Neural cell (in vitro differentiated cells): ENCODE results near the gene ADAMTS15. TPM values are rescaled to one million over a fixed set of nuclear protein-coding genes. Genes with fewer than 3 reads are reported as not detected.

ENCODE experiments used
- H2AFZ ChIP-seq: fragments of 200-600, 300-800 bp; sonication (generic), shearing (Covaris generic); 2 replicates; pipeline ENCODE4 v1.6.0; 2014; ENCODE audit warnings: low read depth, mild to moderate bottlenecking, antibody characterized with exemption, low read length, moderate library complexity
- H3F3A ChIP-seq: fragments of 200-600 bp; shearing (Covaris generic); 2 replicates; pipeline ENCODE4 v1.6.1; 2016; ENCODE audit warnings: mild to moderate bottlenecking, moderate library complexity, mixed read lengths, antibody characterized with exemption, low read length; ENCODE audit not compliant: insufficient read depth, poor library complexity, severe bottlenecking
- H3K27ac ChIP-seq: fragments of 200-600, 300-800 bp; sonication (generic), shearing (Covaris generic); 2 replicates; pipeline ENCODE4 v1.5.1; 2014; ENCODE audit warnings: mild to moderate bottlenecking, low read length, moderate library complexity
- H3K27me3 ChIP-seq: fragments of 300-800, 200-600 bp; sonication (generic), shearing (Covaris generic); 2 replicates; pipeline ENCODE4 v1.6.0; 2014; ENCODE audit warnings: mild to moderate bottlenecking, low read depth, low read length, moderate library complexity; ENCODE audit not compliant: insufficient read depth
- H3K36me3 ChIP-seq: fragments of 300-800, 200-600 bp; sonication (generic), shearing (Covaris generic); 2 replicates; pipeline ENCODE4 v1.5.1; 2014; ENCODE audit warnings: mild to moderate bottlenecking, antibody characterized with exemption, low read length, moderate library complexity; ENCODE audit not compliant: insufficient read depth
- H3K4me2 ChIP-seq: fragments of 300-800, 200-600 bp; sonication (generic), shearing (Covaris generic); 2 replicates; pipeline ENCODE4 v1.6.0; 2014; ENCODE audit warnings: mild to moderate bottlenecking, low read length
- H3K4me3 ChIP-seq: fragments of 300-800, 200-600 bp; sonication (generic), shearing (Covaris generic); 2 replicates; pipeline ENCODE4 v1.5.1; 2014; ENCODE audit warnings: mild to moderate bottlenecking, low read length, moderate library complexity
- H3K79me2 ChIP-seq: fragments of 200-600 bp; shearing (Covaris generic); replicated peaks from 2 replicates; pipeline ENCODE4 v1.6.0; 2014; ENCODE audit warnings: mild to moderate bottlenecking, low read length, moderate library complexity; ENCODE audit not compliant: insufficient read depth
- H3K9ac ChIP-seq: fragments of 300-800, 200-600 bp; sonication (generic), shearing (Covaris generic); 2 replicates; pipeline ENCODE4 v1.6.1; 2016; ENCODE audit warnings: mild to moderate bottlenecking, low read length, mixed read lengths
- H3K9me2 ChIP-seq: fragments of 200-600 bp; shearing (Covaris generic); 2 replicates; pipeline ENCODE4 v1.6.1; 2016; ENCODE audit warnings: mild to moderate bottlenecking, low read length, mixed read lengths; ENCODE audit not compliant: insufficient read depth
- H3K9me3 ChIP-seq: fragments of 200-600, 300-800 bp; sonication (generic), shearing (Covaris generic); 2 replicates; pipeline ENCODE4 v1.6.1; 2016; ENCODE audit warnings: mild to moderate bottlenecking, mixed run types, low read length, moderate library complexity, mixed read lengths
- H4K20me1 ChIP-seq: fragments of 200-600 bp; shearing (Covaris generic); 2 replicates; pipeline ENCODE4 v1.6.1; 2016; ENCODE audit warnings: mild to moderate bottlenecking, mixed run types; ENCODE audit not compliant: insufficient read depth
- EP300 ChIP-seq: fragments of 450-650 bp; conservative IDR thresholded peaks from 2 replicates; pipeline ENCODE4 v1.6.1; 2014; ENCODE audit warnings: antibody characterized with exemption, mild to moderate bottlenecking, moderate library complexity; ENCODE audit not compliant: poor library complexity, severe bottlenecking
- EZH2 ChIP-seq: fragments of 200-600, 300-800 bp; shearing (Covaris generic), sonication (generic); IDR thresholded peaks from 2 replicates; pipeline ENCODE4 v1.6.1; 2014; ENCODE audit warnings: antibody characterized with exemption, low read length, borderline replicate concordance, mild to moderate bottlenecking; ENCODE audit not compliant: insufficient read depth, poor library complexity, severe bottlenecking
- MXI1 ChIP-seq: fragments of 450-650 bp; conservative IDR thresholded peaks from 2 replicates; pipeline ENCODE4 v1.6.1; 2014; ENCODE audit warnings: antibody characterized with exemption, mild to moderate bottlenecking; ENCODE audit not compliant: poor library complexity, severe bottlenecking
- POLR2AphosphoS5 ChIP-seq: IDR thresholded peaks from 2 replicates; pipeline ENCODE4 v1.6.1; 2012
- RAD21 ChIP-seq: fragments of 450-650 bp; conservative IDR thresholded peaks from 2 replicates; pipeline ENCODE4 v1.6.1; 2014; ENCODE audit warnings: antibody characterized with exemption, mild to moderate bottlenecking, moderate library complexity
- SMC3 ChIP-seq: fragments of 450-650 bp; conservative IDR thresholded peaks from 2 replicates; pipeline ENCODE4 v1.6.1; 2014; ENCODE audit warnings: antibody characterized with exemption, mild to moderate bottlenecking, moderate library complexity; ENCODE audit not compliant: poor library complexity
- TAF1 ChIP-seq: IDR thresholded peaks from 2 replicates; pipeline ENCODE4 v1.6.1; 2012; ENCODE audit warnings: low read depth
- polyA plus RNA-seq: library from polyadenylated mRNA; depleted of rRNA; stranded (reverse); fragments of >200 nt; gene quantifications from 2 replicates; pipeline ENCODE4 v1.2.3, GENCODE V29; 2014
- TF ChIP-seq, protein P1 (sequence below): IDR thresholded peaks from 2 replicates; pipeline ENCODE4 v1.6.1; 2012; ENCODE audit warnings: borderline replicate concordance
- TF ChIP-seq, protein P2 (sequence below): fragments of 450-650 bp; IDR thresholded peaks from 2 replicates; pipeline ENCODE4 v1.5.1; 2014; ENCODE audit warnings: antibody characterized with exemption, mild to moderate bottlenecking, moderate library complexity; ENCODE audit not compliant: poor library complexity, severe bottlenecking

The ADAMTS15 gene
- polyA plus RNA-seq, 1 donor from 2014 or later: 1.1 TPM

DNA sequence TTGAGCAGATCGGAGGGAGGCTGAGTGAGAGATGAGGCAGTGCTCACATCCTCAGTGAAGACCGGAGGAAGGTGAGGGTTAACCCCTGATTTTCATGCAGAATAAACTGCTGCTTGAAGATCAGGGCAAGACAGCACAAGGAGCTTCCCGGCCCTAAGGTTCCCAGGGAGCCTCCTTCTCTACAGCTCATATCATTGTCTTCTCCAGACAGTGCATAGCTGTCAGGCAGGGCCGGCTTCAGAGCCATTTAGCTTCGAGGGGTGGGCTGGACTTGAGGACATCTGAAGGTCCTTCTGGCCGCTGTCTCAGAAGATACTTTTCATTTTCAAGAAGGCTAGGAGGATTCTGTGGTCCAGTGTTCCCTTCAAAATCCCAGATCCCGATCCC is 27.3 kb upstream of the ADAMTS15 start:
- Histone ChIP-seq H3K79me2 (no peaks in the 10 kb centered on the region), H3K27ac (no peak overlapping the region), H3F3A (no peaks in the 10 kb centered on the region), H3K36me3 (no peaks in the 10 kb centered on the region), H3K9me3 (no peaks in the 10 kb centered on the region), H3K9me2 (no peaks in the 10 kb centered on the region), H4K20me1 (no peaks in the 10 kb centered on the region), H3K4me2 (no peak overlapping the region), H2AFZ (no peak overlapping the region), H3K4me3 (no peak overlapping the region), H3K27me3 (peaks cover 5% of the 10 kb centered on the region), H3K9ac (no peak overlapping the region)
- TF ChIP-seq EP300: no peak
- TF ChIP-seq POLR2AphosphoS5: no peak
- TF ChIP-seq, protein P1, sequence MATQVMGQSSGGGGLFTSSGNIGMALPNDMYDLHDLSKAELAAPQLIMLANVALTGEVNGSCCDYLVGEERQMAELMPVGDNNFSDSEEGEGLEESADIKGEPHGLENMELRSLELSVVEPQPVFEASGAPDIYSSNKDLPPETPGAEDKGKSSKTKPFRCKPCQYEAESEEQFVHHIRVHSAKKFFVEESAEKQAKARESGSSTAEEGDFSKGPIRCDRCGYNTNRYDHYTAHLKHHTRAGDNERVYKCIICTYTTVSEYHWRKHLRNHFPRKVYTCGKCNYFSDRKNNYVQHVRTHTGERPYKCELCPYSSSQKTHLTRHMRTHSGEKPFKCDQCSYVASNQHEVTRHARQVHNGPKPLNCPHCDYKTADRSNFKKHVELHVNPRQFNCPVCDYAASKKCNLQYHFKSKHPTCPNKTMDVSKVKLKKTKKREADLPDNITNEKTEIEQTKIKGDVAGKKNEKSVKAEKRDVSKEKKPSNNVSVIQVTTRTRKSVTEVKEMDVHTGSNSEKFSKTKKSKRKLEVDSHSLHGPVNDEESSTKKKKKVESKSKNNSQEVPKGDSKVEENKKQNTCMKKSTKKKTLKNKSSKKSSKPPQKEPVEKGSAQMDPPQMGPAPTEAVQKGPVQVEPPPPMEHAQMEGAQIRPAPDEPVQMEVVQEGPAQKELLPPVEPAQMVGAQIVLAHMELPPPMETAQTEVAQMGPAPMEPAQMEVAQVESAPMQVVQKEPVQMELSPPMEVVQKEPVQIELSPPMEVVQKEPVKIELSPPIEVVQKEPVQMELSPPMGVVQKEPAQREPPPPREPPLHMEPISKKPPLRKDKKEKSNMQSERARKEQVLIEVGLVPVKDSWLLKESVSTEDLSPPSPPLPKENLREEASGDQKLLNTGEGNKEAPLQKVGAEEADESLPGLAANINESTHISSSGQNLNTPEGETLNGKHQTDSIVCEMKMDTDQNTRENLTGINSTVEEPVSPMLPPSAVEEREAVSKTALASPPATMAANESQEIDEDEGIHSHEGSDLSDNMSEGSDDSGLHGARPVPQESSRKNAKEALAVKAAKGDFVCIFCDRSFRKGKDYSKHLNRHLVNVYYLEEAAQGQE: no peak
- TF ChIP-seq MXI1: no peak
- TF ChIP-seq RAD21: no peak
- TF ChIP-seq TAF1: no peak
- TF ChIP-seq SMC3: no peak
- TF ChIP-seq, protein P2, sequence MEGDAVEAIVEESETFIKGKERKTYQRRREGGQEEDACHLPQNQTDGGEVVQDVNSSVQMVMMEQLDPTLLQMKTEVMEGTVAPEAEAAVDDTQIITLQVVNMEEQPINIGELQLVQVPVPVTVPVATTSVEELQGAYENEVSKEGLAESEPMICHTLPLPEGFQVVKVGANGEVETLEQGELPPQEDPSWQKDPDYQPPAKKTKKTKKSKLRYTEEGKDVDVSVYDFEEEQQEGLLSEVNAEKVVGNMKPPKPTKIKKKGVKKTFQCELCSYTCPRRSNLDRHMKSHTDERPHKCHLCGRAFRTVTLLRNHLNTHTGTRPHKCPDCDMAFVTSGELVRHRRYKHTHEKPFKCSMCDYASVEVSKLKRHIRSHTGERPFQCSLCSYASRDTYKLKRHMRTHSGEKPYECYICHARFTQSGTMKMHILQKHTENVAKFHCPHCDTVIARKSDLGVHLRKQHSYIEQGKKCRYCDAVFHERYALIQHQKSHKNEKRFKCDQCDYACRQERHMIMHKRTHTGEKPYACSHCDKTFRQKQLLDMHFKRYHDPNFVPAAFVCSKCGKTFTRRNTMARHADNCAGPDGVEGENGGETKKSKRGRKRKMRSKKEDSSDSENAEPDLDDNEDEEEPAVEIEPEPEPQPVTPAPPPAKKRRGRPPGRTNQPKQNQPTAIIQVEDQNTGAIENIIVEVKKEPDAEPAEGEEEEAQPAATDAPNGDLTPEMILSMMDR: no peak
- no peak for TF ChIP-seq EZH2

DNA sequence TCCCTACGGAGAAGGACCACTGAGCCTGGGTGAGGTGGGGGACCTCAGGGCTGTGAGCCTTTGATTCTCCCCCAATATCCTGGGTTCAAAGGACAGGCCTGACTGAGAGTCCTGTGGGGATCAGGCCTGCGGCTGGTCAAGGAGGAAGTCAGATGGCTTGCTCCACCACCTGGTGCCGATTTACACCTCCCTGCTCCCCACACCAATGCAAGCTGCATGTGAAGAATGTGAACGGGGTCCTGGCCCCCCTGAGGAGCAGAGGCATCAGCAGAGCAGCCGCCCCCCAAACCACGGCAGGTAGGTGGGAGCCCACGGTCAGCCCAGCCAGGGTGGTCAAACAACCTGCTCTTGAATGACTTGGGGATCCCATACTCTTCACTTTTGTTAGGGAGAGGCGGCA is 26.7 kb upstream of the ADAMTS15 start:
- TF ChIP-seq EZH2 (no peak), POLR2AphosphoS5 (no peak), MXI1 (no peak), EP300 (no peak), SMC3 (no peak), RAD21 (no peak), TAF1 (no peak)
- TF ChIP-seq, protein P1: no peak
- TF ChIP-seq, protein P2: no peak
- no peaks in the 10 kb centered on the region for H3K9me3 ChIP-seq
- H2AFZ ChIP-seq: no peak overlapping the region
- no peaks in the 10 kb centered on the region for H3K9me2 ChIP-seq
- H3K4me2 ChIP-seq: no peak overlapping the region
- H3K27ac ChIP-seq: no peak overlapping the region
- no peak overlapping the region for H3K4me3 ChIP-seq
- H3K36me3 ChIP-seq: no peaks in the 10 kb centered on the region
- no peaks in the 10 kb centered on the region for H3K79me2 ChIP-seq
- H3K9ac ChIP-seq: no peak overlapping the region
- no peaks in the 10 kb centered on the region for H3F3A ChIP-seq
- no peaks in the 10 kb centered on the region for H4K20me1 ChIP-seq
- peaks cover 10% of the 10 kb centered on the region for H3K27me3 ChIP-seq
